Astrocyte (in vitro differentiated cells and primary cell): ENCODE measurements around the gene BSCL2. TPM values are rescaled to one million over a fixed set of nuclear protein-coding genes. Genes with fewer than 3 reads are reported as not detected.

Experiments
- DNase-seq: peaks from one replicate; pipeline ENCODE4 v3.0.0-alpha.2; 2010; ENCODE audit warnings: low read depth
- FAIRE-seq: peaks from 2 replicates; lab custom pipeline; 2011; peaks lifted over from hg19 to GRCh38; lab: Jason Lieb, UNC
- H2AFZ ChIP-seq: 2 replicates; pipeline ENCODE4 v1.6.0; 2012; ENCODE audit warnings: low read depth, low read length, inconsistent platforms
- H3K27ac ChIP-seq: 2 replicates; pipeline ENCODE4 v1.5.1; 2011; ENCODE audit warnings: low read depth, low read length, inconsistent platforms
- H3K27me3 ChIP-seq: 2 replicates; pipeline ENCODE4 v1.6.0; 2011; ENCODE audit warnings: low read length, inconsistent platforms; ENCODE audit not compliant: insufficient read depth
- H3K36me3 ChIP-seq: 2 replicates; pipeline ENCODE4 v1.5.1; 2011; ENCODE audit warnings: low read length, inconsistent platforms; ENCODE audit not compliant: insufficient read depth
- H3K4me1 ChIP-seq: 2 replicates; pipeline ENCODE4 v1.5.1; 2011; ENCODE audit warnings: low read length, inconsistent platforms; ENCODE audit not compliant: insufficient read depth
- H3K4me2 ChIP-seq: 2 replicates; pipeline ENCODE4 v1.6.0; 2012; ENCODE audit warnings: low read length, inconsistent platforms
- H3K4me3 ChIP-seq: 2 replicates; pipeline ENCODE4 v1.5.1; 2011; ENCODE audit warnings: low read depth, mild to moderate bottlenecking, low read length, inconsistent platforms; ENCODE audit not compliant: insufficient read depth
- H3K79me2 ChIP-seq: 2 replicates; pipeline ENCODE4 v1.6.0; 2012; ENCODE audit warnings: mild to moderate bottlenecking, low read length, inconsistent platforms; ENCODE audit not compliant: insufficient read depth
- H3K9ac ChIP-seq: 2 replicates; pipeline ENCODE4 v1.6.0; 2012; ENCODE audit warnings: mild to moderate bottlenecking, low read length, inconsistent platforms
- H3K9me3 ChIP-seq: 2 replicates; pipeline ENCODE4 v1.5.1; 2012; ENCODE audit warnings: low read depth, mild to moderate bottlenecking, low read length, inconsistent platforms; ENCODE audit not compliant: insufficient read depth
- H4K20me1 ChIP-seq: 2 replicates; pipeline ENCODE4 v1.6.0; 2012; ENCODE audit warnings: low read length, inconsistent platforms; ENCODE audit not compliant: insufficient read depth
- H3K27ac Mint-ChIP-seq: one replicate; pipeline ENCODE4 v1.8.0; 2021; ENCODE audit warnings: mild to moderate bottlenecking, mixed read lengths; ENCODE audit not compliant: unreplicated experiment
- H3K27me3 Mint-ChIP-seq: one replicate; pipeline ENCODE4 v1.8.0; 2021; ENCODE audit warnings: low read depth, mixed read lengths; ENCODE audit not compliant: unreplicated experiment
- H3K36me3 Mint-ChIP-seq: one replicate; pipeline ENCODE4 v1.8.0; 2021; ENCODE audit warnings: low read depth, mixed read lengths; ENCODE audit not compliant: unreplicated experiment
- H3K4me1 Mint-ChIP-seq: one replicate; pipeline ENCODE4 v1.8.0; 2021; ENCODE audit warnings: low read depth, mixed read lengths; ENCODE audit not compliant: unreplicated experiment
- H3K4me3 Mint-ChIP-seq: one replicate; pipeline ENCODE4 v1.8.0; 2021; ENCODE audit warnings: mild to moderate bottlenecking, moderate library complexity, mixed read lengths; ENCODE audit not compliant: unreplicated experiment
- H3K9me3 Mint-ChIP-seq: one replicate; pipeline ENCODE4 v1.8.0; 2021; ENCODE audit warnings: mild to moderate bottlenecking, mixed read lengths; ENCODE audit not compliant: unreplicated experiment
- EZH2 ChIP-seq: IDR thresholded peaks from 2 replicates; pipeline ENCODE4 v1.6.1; 2012; ENCODE audit warnings: mild to moderate bottlenecking, low read length, inconsistent platforms; ENCODE audit not compliant: insufficient read depth
- total RNA-seq: library from RNA; stranded (reverse); gene quantifications from 2 replicates; pipeline ENCODE4 v1.2.1, GENCODE V29; 2021
- TF ChIP-seq, protein P1 (sequence below): IDR thresholded peaks from 2 replicates; pipeline ENCODE4 v1.5.1; 2011; ENCODE audit warnings: low read depth, mild to moderate bottlenecking, inconsistent platforms, low read length, moderate library complexity; ENCODE audit not compliant: insufficient read depth

Gene BSCL2
- total RNA-seq, 1 donor from 2014 or later = 51.1 TPM

DNA sequence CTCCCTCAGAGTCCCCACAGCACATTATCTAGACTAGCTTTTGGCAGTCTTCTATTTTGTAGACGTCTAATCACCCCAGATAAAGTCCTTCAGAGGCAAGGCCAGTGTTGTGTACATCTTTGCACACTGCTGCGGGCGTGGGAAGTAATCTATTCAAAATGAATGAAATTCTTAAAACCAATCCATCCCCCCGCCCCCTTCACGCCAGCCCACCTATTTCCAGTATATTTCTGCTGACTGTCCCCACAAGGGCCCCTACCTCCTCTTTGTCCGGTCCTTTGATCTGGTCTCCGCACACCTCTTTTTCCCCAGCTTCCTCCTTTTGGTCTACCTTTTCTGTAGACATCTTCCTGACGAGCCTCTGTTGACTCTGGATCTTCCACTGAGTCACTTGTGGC is 375 bp downstream of the BSCL2 start:
- Mint-ChIP-seq H3K27ac (peak overlapping the region; percentile 93), H3K27me3 (no peaks in the 10 kb centered on the region), H3K9me3 (no peaks in the 10 kb centered on the region), H3K4me1 (peaks cover 28% of the 10 kb centered on the region), H3K4me3 (peak overlapping the region; percentile 85), H3K36me3 (peaks cover 15% of the 10 kb centered on the region)
- Histone ChIP-seq H3K4me2 (peak overlapping the region; percentile 94), H2AFZ (no peak overlapping the region), H3K4me1 (peaks cover 34% of the 10 kb centered on the region), H3K27ac (peak overlapping the region; percentile 48), H3K9ac (peak overlapping the region; percentile 65), H3K79me2 (peaks cover 5% of the 10 kb centered on the region), H4K20me1 (no peaks in the 10 kb centered on the region), H3K9me3 (no peaks in the 10 kb centered on the region), H3K4me3 (peak overlapping the region; percentile 59), H3K27me3 (no peaks in the 10 kb centered on the region), H3K36me3 (peaks cover 17% of the 10 kb centered on the region)
- FAIRE-seq (no peak), DNase-seq (no peak)
- TF ChIP-seq, protein P1, sequence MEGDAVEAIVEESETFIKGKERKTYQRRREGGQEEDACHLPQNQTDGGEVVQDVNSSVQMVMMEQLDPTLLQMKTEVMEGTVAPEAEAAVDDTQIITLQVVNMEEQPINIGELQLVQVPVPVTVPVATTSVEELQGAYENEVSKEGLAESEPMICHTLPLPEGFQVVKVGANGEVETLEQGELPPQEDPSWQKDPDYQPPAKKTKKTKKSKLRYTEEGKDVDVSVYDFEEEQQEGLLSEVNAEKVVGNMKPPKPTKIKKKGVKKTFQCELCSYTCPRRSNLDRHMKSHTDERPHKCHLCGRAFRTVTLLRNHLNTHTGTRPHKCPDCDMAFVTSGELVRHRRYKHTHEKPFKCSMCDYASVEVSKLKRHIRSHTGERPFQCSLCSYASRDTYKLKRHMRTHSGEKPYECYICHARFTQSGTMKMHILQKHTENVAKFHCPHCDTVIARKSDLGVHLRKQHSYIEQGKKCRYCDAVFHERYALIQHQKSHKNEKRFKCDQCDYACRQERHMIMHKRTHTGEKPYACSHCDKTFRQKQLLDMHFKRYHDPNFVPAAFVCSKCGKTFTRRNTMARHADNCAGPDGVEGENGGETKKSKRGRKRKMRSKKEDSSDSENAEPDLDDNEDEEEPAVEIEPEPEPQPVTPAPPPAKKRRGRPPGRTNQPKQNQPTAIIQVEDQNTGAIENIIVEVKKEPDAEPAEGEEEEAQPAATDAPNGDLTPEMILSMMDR = no peak
- no peak for TF ChIP-seq EZH2

DNA sequence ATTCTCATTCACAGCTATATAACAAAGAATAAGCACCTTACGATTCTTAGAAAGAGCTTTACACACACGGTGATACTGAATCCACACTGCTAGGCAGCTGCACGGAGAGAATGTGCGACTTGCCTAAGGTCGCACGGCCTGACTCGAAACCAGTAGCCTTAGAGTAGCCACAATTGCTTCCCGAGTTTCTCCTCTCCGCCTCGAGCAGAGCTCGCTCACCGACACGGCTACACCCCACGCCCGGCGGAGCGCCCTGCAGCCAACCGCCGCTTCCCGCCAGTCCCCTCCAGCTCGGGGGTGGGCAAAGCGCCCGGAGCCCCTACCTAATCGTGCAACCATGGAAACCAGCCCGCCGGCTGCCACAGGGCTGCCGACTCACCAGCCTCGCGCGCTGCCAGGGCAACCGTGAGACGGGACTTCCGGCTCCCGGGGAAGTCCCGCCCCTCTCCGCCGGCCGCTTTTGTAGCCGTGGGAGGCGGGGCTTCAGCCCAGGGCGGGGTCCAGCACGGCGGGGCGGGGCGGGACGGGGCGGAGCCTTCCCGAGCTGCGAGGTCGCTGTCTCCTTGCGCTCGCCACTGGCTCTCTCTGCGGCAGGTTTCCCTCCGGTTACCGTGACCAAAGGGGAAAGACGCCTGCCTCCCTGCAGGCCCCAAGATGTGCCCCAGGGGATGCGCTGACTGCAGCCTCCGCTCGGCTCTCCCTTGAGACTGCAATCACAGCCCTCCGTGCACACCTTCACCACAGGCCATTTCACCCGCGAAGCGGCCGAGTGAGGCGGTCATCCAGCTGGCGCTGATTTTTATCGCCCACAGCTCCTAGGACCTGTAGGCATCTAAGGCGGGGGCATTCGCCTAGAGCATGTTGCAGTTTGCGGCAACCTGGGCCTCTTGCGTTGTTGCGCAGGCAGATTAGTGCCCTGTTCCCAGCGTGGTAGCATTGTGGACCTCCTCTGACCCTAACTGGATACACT is 1.1 kb downstream of the BSCL2 start:
- H3K9ac ChIP-seq = peak overlapping the region; percentile 86
- peak overlapping the region; percentile 50 for H2AFZ ChIP-seq
- Mint-ChIP-seq H3K4me3 (peak overlapping the region; percentile 87), H3K27ac (peak overlapping the region; percentile 93), H3K9me3 (no peaks in the 10 kb centered on the region), H3K36me3 (peaks cover 15% of the 10 kb centered on the region), H3K27me3 (no peaks in the 10 kb centered on the region), H3K4me1 (peaks cover 28% of the 10 kb centered on the region)
- FAIRE-seq (no peak), DNase-seq (peak; percentile 85)
- peak overlapping the region; percentile 77 for H3K4me3 ChIP-seq
- H3K4me2 ChIP-seq = peak overlapping the region; percentile 94
- no peaks in the 10 kb centered on the region for H4K20me1 ChIP-seq
- H3K9me3 ChIP-seq = no peaks in the 10 kb centered on the region
- peaks cover 34% of the 10 kb centered on the region for H3K4me1 ChIP-seq
- H3K27me3 ChIP-seq = no peaks in the 10 kb centered on the region
- H3K36me3 ChIP-seq = peaks cover 14% of the 10 kb centered on the region
- peak overlapping the region; percentile 70 for H3K27ac ChIP-seq
- TF ChIP-seq, protein P1 = no peak
- TF ChIP-seq EZH2 = no peak
- peaks cover 5% of the 10 kb centered on the region for H3K79me2 ChIP-seq
